Measurements from ENCODE around the gene PMPCB. TPM values are rescaled to one million over a fixed set of nuclear protein-coding genes. Genes with fewer than 3 reads are reported as not detected.

Gene PMPCB
- total RNA-seq, 4 donors from 2014 or later = 34.7 to 65.0 (median 46.3) TPM

DNA sequence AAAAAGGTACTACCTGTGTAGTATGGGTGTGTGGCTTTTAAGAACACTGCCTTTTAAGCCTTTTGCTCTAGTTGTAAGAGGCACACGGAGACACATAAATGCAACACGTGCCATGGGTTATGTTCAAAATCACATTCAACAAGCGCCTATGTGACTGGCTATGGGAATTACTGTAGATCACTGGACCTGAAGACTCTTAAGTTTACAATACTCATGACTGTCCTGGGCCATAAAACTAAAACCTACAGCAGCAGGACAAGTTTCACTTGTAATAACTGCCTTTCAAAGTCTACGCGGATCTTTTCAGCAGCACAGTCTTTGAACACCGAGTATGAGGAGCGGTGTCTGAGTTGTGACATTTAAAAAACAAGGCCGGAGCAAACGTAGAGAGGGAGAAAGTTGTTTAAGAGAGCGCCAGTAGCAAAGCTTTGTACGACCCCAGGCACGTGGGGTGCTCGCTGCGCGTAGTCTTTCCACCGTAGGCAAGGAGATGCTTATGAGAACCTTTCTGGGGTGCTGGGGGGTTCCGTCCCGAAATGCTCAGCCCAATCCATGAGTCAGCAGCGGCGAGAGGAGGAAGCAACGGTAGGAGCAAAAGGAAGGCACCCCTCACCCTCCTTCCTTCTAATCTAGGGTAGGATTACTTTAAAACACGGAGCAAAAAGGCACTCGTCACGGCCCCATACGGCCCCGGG is 46.7 kb downstream of the PMPCB start:
- Histone ChIP-seq H3K27ac (peak overlapping the region; percentile 86 to 92 (median 91)), H3K9me3 (no peaks in the 10 kb centered on the region), H3K27me3 (no peaks in the 10 kb centered on the region), H3K4me1 (peaks cover 13 to 58% (median 24%) of the 10 kb centered on the region in 3 donors), H3K36me3 (peaks cover 3 to 31% (median 7%) of the 10 kb centered on the region in 3 donors), H3K4me3 (peak overlapping the region; percentile 79 to 98 (median 90))
- intact Hi-C loops (cut with DNase I) = no loop called here
- TF ChIP-seq, protein P1, sequence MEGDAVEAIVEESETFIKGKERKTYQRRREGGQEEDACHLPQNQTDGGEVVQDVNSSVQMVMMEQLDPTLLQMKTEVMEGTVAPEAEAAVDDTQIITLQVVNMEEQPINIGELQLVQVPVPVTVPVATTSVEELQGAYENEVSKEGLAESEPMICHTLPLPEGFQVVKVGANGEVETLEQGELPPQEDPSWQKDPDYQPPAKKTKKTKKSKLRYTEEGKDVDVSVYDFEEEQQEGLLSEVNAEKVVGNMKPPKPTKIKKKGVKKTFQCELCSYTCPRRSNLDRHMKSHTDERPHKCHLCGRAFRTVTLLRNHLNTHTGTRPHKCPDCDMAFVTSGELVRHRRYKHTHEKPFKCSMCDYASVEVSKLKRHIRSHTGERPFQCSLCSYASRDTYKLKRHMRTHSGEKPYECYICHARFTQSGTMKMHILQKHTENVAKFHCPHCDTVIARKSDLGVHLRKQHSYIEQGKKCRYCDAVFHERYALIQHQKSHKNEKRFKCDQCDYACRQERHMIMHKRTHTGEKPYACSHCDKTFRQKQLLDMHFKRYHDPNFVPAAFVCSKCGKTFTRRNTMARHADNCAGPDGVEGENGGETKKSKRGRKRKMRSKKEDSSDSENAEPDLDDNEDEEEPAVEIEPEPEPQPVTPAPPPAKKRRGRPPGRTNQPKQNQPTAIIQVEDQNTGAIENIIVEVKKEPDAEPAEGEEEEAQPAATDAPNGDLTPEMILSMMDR (IDR thresholded peaks at IDR 0.05) = no peak
- no peak for TF ChIP-seq POLR2A (IDR thresholded peaks at IDR 0.05)
- no peak for DNase-seq
- WGBS, 2 donors = 1% methylated on average over 17 to 21 of the region's 26 CpGs

DNA sequence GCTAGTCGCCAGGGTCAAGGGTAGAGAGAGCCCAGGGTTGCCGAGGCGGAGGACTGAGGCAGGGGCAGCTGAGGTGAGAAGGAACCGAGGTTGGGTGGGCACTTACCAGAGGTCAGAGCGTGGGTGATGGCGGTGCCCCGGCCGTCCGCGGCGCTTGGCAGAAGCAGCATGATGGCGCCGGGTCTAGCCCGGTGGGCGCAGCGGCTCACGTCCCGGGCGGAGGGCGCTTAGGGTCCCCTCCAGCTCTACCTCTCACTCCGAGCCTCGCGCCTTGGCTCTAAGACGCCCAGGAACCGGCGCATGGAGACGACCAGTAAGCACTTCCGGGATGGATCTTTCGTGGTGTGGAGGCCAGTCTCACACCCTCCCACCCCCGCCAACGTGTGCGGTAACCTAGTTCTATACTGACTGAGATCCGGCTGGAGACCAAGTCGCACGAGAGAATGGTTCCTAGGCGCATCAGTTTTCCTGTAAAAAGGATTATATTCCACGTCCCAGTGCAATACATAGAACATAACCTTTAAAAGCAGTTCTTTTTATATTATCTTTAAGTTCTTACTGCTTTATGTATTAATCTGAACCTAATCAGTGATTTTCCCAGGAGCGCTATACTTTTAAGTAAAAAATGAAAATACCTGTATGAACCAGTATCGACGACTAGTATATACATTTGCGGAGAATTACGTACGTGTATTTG is 47.4 kb downstream of the PMPCB start, which contains the start of gene DNAJC2:
Gene DNAJC2 (minus strand): TSS at position 315 of the 697 bp plus-strand sequence. CDS start 145 bp downstream, at position 170.
- DNase-seq = peak; percentile 53
- 10 to 16% methylated on average over 21 to 34 of the region's 43 CpGs for WGBS, 2 donors
- no peaks in the 10 kb centered on the region for H3K9me3 ChIP-seq

DNA sequence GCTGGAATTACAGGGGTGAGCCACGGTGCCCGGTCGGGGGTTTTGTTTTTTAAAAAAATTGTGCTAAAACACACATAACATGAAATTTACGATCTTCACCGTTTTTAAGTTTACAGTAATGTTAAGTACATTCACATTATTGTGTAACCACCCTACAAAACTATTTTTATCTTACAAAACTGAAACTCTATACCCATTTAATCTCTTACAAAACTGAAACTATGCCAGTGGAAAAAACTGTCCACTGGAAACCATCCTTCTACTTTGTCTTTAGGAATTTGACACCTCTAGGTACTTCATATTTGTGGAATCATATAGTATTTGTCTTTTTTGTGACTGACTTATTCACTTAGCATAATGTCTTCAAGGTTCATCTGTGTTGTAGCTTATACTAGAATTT is 49.2 kb downstream of the PMPCB start:
- 89 to 90% methylated on average over 5 of the region's 5 CpGs for WGBS, 2 donors
- no peaks in the 10 kb centered on the region for H3K27me3 ChIP-seq
- no peak for TF ChIP-seq POLR2A (IDR thresholded peaks at IDR 0.05)
- TF ChIP-seq, protein P1 (IDR thresholded peaks at IDR 0.05) = no peak
- no peak for DNase-seq
- H3K4me1 ChIP-seq = peaks cover 16 to 76% (median 38%) of the 10 kb centered on the region in 3 donors
- intact Hi-C loops (cut with DNase I) = no loop called here
- no peaks in the 10 kb centered on the region for H3K9me3 ChIP-seq
- H3K36me3 ChIP-seq = peaks cover 0 to 6% (median 0%) of the 10 kb centered on the region in 3 donors
- H3K4me3 ChIP-seq = no peak overlapping the region
- no peak overlapping the region for H3K27ac ChIP-seq

More for the DNA sequence above, 47.4 kb downstream of the PMPCB start, which contains the start of gene DNAJC2:
- intact Hi-C loops (cut with DNase I) = no loop called here
- peaks cover 3 to 24% (median 7%) of the 10 kb centered on the region in 3 donors for H3K36me3 ChIP-seq
- peak within 1 kb of the TSS; percentile 86 to 92 (median 91) for H3K27ac ChIP-seq
- peaks cover 16 to 65% (median 31%) of the 10 kb centered on the region in 3 donors for H3K4me1 ChIP-seq
- no peaks in the 10 kb centered on the region for H3K27me3 ChIP-seq
- TF ChIP-seq, protein P1 (IDR thresholded peaks at IDR 0.05) = no peak
- TF ChIP-seq POLR2A (IDR thresholded peaks at IDR 0.05) = peak in 2 of 4 donors; percentile 60 to 62
- peak within 1 kb of the TSS; percentile 79 to 98 (median 90) for H3K4me3 ChIP-seq

DNA sequence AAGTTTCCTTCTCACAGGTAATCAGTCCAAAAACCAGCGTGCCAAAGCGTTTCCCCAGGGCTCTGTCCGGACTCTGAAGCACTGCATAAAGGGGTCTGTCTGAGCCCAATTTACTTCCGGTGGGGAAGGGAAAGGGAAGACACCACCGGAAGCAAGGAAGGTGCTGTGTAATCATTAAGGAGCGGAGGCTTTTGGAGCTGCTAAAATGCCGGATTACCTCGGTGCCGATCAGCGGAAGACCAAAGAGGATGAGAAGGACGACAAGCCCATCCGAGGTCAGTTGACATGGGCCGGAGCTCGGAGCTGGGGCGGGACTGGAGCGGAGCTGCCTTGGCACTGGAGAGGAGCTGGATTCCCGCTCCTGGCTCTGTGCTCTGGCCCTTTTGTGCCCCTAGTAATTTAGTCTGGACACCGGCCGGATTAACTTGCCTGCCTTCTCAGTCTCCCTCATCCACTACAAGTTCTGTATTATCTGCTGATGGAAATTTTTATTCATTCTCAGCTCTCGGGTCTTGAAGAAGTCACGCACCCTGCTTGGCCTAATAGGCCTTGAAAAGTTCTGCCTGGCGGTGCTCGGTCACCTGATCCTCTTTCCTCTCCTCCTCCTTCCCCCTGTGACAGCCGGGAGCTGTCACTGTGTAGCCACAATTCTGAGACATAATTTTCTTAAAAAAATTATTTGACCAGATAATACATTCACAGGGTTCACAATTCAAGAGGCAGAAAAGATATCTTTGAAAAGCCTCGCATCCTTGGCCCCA is 50.5 kb downstream of the PMPCB start, which contains the start of gene PSMC2:
Gene PSMC2 (plus strand): TSS at position 137 of the 761 bp plus-strand sequence. CDS start 69 bp downstream, at position 206.
- peaks cover 0 to 5% (median 0%) of the 10 kb centered on the region in 3 donors for H3K36me3 ChIP-seq
- H3K9me3 ChIP-seq = no peaks in the 10 kb centered on the region
- H3K4me3 ChIP-seq = peak within 1 kb of the TSS; percentile 58 to 97 (median 86)
- DNase-seq = peak; percentile 10
- intact Hi-C loops (cut with DNase I) = no loop called here
- peak within 1 kb of the TSS; percentile 86 to 97 (median 92) for H3K27ac ChIP-seq
- 1 to 2% methylated on average over 24 to 25 of the region's 25 CpGs for WGBS, 2 donors
- peaks cover 16 to 74% (median 37%) of the 10 kb centered on the region in 3 donors for H3K4me1 ChIP-seq
- TF ChIP-seq, protein P1 (IDR thresholded peaks at IDR 0.05) = peak in 1 of 6 experiments; percentile 27
- peak in 2 of 4 donors; percentile 14 to 38 for TF ChIP-seq POLR2A (IDR thresholded peaks at IDR 0.05)
- H3K27me3 ChIP-seq = no peaks in the 10 kb centered on the region

Data from esophagus squamous epithelium (tissue), 5 donors.